ENCODE measurements around the gene TMEM45A. TPM values are rescaled to one million over a fixed set of nuclear protein-coding genes. Genes with fewer than 3 reads are reported as not detected.

Gene TMEM45A
- total and polyA plus RNA-seq, 4 donors = 16.7 to 31.3 (median 21.5) TPM

- H3K9me3 ChIP-seq (ENCODE audit: control insufficient read depth, insufficient read depth, low read length) = no peaks in the 10 kb centered on the region
- H3K4me1 ChIP-seq (ENCODE audit: control insufficient read depth, insufficient read depth, low read length) = no peaks in the 10 kb centered on the region
- WGBS (ENCODE audit: insufficient coverage) = 90% methylated on average over 2 of the region's 7 CpGs
- no peaks in the 10 kb centered on the region for H3K27me3 ChIP-seq (ENCODE audit: control insufficient read depth, insufficient read depth, low read length)
- H3K4me3 ChIP-seq (ENCODE audit: low read depth, low read length) = no peak overlapping the region
- no peak overlapping the region for H3K27ac ChIP-seq (ENCODE audit: low read depth, low read length)
- H3K36me3 ChIP-seq (ENCODE audit: control insufficient read depth, insufficient read depth, low read length) = no peaks in the 10 kb centered on the region
- DNase-seq (ENCODE audit: low read depth in 4 of 6, low spot score in 6 of 6) = no peak
Measured at GRCh38 chr3:100602506-100603444, 110.4 kb downstream of the TMEM45A start.

GRCh38 chr3:100603469-100603868, 111.0 kb downstream of the TMEM45A start:
- H3K27me3 ChIP-seq (ENCODE audit: control insufficient read depth, insufficient read depth, low read length) = no peaks in the 10 kb centered on the region
- 56% methylated on average over 3 of the region's 5 CpGs for WGBS (ENCODE audit: insufficient coverage)
- H3K4me1 ChIP-seq (ENCODE audit: control insufficient read depth, insufficient read depth, low read length) = no peaks in the 10 kb centered on the region
- no peak overlapping the region for H3K4me3 ChIP-seq (ENCODE audit: low read depth, low read length)
- no peaks in the 10 kb centered on the region for H3K9me3 ChIP-seq (ENCODE audit: control insufficient read depth, insufficient read depth, low read length)
- no peaks in the 10 kb centered on the region for H3K36me3 ChIP-seq (ENCODE audit: control insufficient read depth, insufficient read depth, low read length)
- DNase-seq (ENCODE audit: low read depth in 4 of 6, low spot score in 6 of 6) = peak in 2 of 6 donors; percentile 8 to 11
- H3K27ac ChIP-seq (ENCODE audit: low read depth, low read length) = no peak overlapping the region

GRCh38 chr3:100605358-100605757, 112.9 kb downstream of the TMEM45A start:
- no peak for DNase-seq (ENCODE audit: low read depth in 4 of 6, low spot score in 6 of 6)
- H3K36me3 ChIP-seq (ENCODE audit: control insufficient read depth, insufficient read depth, low read length) = no peaks in the 10 kb centered on the region
- no peaks in the 10 kb centered on the region for H3K4me1 ChIP-seq (ENCODE audit: control insufficient read depth, insufficient read depth, low read length)
- 82% methylated on average over 8 of the region's 8 CpGs for WGBS (ENCODE audit: insufficient coverage)
- H3K27me3 ChIP-seq (ENCODE audit: control insufficient read depth, insufficient read depth, low read length) = no peaks in the 10 kb centered on the region
- no peak overlapping the region for H3K27ac ChIP-seq (ENCODE audit: low read depth, low read length)
- no peaks in the 10 kb centered on the region for H3K9me3 ChIP-seq (ENCODE audit: control insufficient read depth, insufficient read depth, low read length)
- no peak overlapping the region for H3K4me3 ChIP-seq (ENCODE audit: low read depth, low read length)

GRCh38 chr3:100606894-100607512, 114.6 kb downstream of the TMEM45A start:
- Histone ChIP-seq H3K36me3 (ENCODE audit: control insufficient read depth, insufficient read depth, low read length) (no peaks in the 10 kb centered on the region), H3K9me3 (ENCODE audit: control insufficient read depth, insufficient read depth, low read length) (no peaks in the 10 kb centered on the region), H3K4me1 (ENCODE audit: control insufficient read depth, insufficient read depth, low read length) (no peaks in the 10 kb centered on the region), H3K4me3 (ENCODE audit: low read depth, low read length) (no peak overlapping the region), H3K27ac (ENCODE audit: low read depth, low read length) (no peak overlapping the region), H3K27me3 (ENCODE audit: control insufficient read depth, insufficient read depth, low read length) (no peaks in the 10 kb centered on the region)
- no peak for DNase-seq (ENCODE audit: low read depth in 4 of 6, low spot score in 6 of 6)

- Histone ChIP-seq H3K27me3 (ENCODE audit: control insufficient read depth, insufficient read depth, low read length) (no peaks in the 10 kb centered on the region), H3K4me3 (ENCODE audit: low read depth, low read length) (no peak within 1 kb of the TSS), H3K9me3 (ENCODE audit: control insufficient read depth, insufficient read depth, low read length) (no peaks in the 10 kb centered on the region), H3K36me3 (ENCODE audit: control insufficient read depth, insufficient read depth, low read length) (no peaks in the 10 kb centered on the region), H3K4me1 (ENCODE audit: control insufficient read depth, insufficient read depth, low read length) (no peaks in the 10 kb centered on the region), H3K27ac (ENCODE audit: low read depth, low read length) (no peak within 1 kb of the TSS)
- no peak for DNase-seq (ENCODE audit: low read depth in 4 of 6, low spot score in 6 of 6)
- WGBS (ENCODE audit: insufficient coverage) = 63% methylated on average over 2 of the region's 2 CpGs
Measured at GRCh38 chr3:100609305-100609704, 116.9 kb downstream of the TMEM45A start, which contains the start of gene ADGRG7. TSS of gene ADGRG7 (plus strand) at chr3:100609601. CDS start at chr3:100609857, 256 bp downstream.

GRCh38 chr3:100609963-100610362, 117.5 kb downstream of the TMEM45A start:
- Histone ChIP-seq H3K4me3 (ENCODE audit: low read depth, low read length) (no peak overlapping the region), H3K27ac (ENCODE audit: low read depth, low read length) (no peak overlapping the region), H3K9me3 (ENCODE audit: control insufficient read depth, insufficient read depth, low read length) (no peaks in the 10 kb centered on the region), H3K36me3 (ENCODE audit: control insufficient read depth, insufficient read depth, low read length) (no peaks in the 10 kb centered on the region), H3K4me1 (ENCODE audit: control insufficient read depth, insufficient read depth, low read length) (no peaks in the 10 kb centered on the region), H3K27me3 (ENCODE audit: control insufficient read depth, insufficient read depth, low read length) (no peaks in the 10 kb centered on the region)
- WGBS (ENCODE audit: insufficient coverage) = no CpG with 5 or more reads among the region's 2 CpGs
- no peak for DNase-seq (ENCODE audit: low read depth in 4 of 6, low spot score in 6 of 6)

- no peak for DNase-seq (ENCODE audit: low read depth in 4 of 6, low spot score in 6 of 6)
- H3K36me3 ChIP-seq (ENCODE audit: control insufficient read depth, insufficient read depth, low read length) = no peaks in the 10 kb centered on the region
- H3K27me3 ChIP-seq (ENCODE audit: control insufficient read depth, insufficient read depth, low read length) = no peaks in the 10 kb centered on the region
- no peaks in the 10 kb centered on the region for H3K9me3 ChIP-seq (ENCODE audit: control insufficient read depth, insufficient read depth, low read length)
- no peak overlapping the region for H3K4me3 ChIP-seq (ENCODE audit: low read depth, low read length)
- no peaks in the 10 kb centered on the region for H3K4me1 ChIP-seq (ENCODE audit: control insufficient read depth, insufficient read depth, low read length)
- no peak overlapping the region for H3K27ac ChIP-seq (ENCODE audit: low read depth, low read length)
- WGBS (ENCODE audit: insufficient coverage) = no CpG with 5 or more reads among the region's 3 CpGs
Measured at GRCh38 chr3:100611221-100611620, 118.8 kb downstream of the TMEM45A start.

- H3K27ac ChIP-seq (ENCODE audit: low read depth, low read length) = no peak overlapping the region
- H3K4me1 ChIP-seq (ENCODE audit: control insufficient read depth, insufficient read depth, low read length) = no peaks in the 10 kb centered on the region
- H3K27me3 ChIP-seq (ENCODE audit: control insufficient read depth, insufficient read depth, low read length) = no peaks in the 10 kb centered on the region
- no peaks in the 10 kb centered on the region for H3K36me3 ChIP-seq (ENCODE audit: control insufficient read depth, insufficient read depth, low read length)
- no peak for DNase-seq (ENCODE audit: low read depth in 4 of 6, low spot score in 6 of 6)
- WGBS (ENCODE audit: insufficient coverage) = 100% methylated on average over 1 of the region's 4 CpGs
- no peak overlapping the region for H3K4me3 ChIP-seq (ENCODE audit: low read depth, low read length)
- no peaks in the 10 kb centered on the region for H3K9me3 ChIP-seq (ENCODE audit: control insufficient read depth, insufficient read depth, low read length)
Measured at GRCh38 chr3:100613721-100614390, 121.4 kb downstream of the TMEM45A start.

- Histone ChIP-seq H3K36me3 (ENCODE audit: control insufficient read depth, insufficient read depth, low read length) (no peaks in the 10 kb centered on the region), H3K4me3 (ENCODE audit: low read depth, low read length) (no peak overlapping the region), H3K27me3 (ENCODE audit: control insufficient read depth, insufficient read depth, low read length) (no peaks in the 10 kb centered on the region), H3K4me1 (ENCODE audit: control insufficient read depth, insufficient read depth, low read length) (no peaks in the 10 kb centered on the region), H3K27ac (ENCODE audit: low read depth, low read length) (no peak overlapping the region), H3K9me3 (ENCODE audit: control insufficient read depth, insufficient read depth, low read length) (no peaks in the 10 kb centered on the region)
- DNase-seq (ENCODE audit: low read depth in 4 of 6, low spot score in 6 of 6) = no peak
Measured at GRCh38 chr3:100614941-100615340, 122.5 kb downstream of the TMEM45A start.

All from spinal cord (tissue), 10 donors.